GM12864 (cell line): ENCODE data around the gene EWSR1.
A peak's percentile ranks its signal among the peaks of the same experiment; 100 is the strongest.

Experiments used
- DNase-seq: peaks from one replicate; pipeline ENCODE4 v3.0.0-alpha.2; 2011; ENCODE audit warnings: low read depth
- H3K4me3 ChIP-seq: 2 replicates; pipeline ENCODE4 v1.5.1; 2011; ENCODE audit warnings: mild to moderate bottlenecking, low read depth, low read length, control low read depth
- CTCF ChIP-seq: IDR thresholded peaks from 2 replicates; pipeline ENCODE4 v1.5.1; 2011; ENCODE audit warnings: low read depth, mild to moderate bottlenecking, moderate library complexity, low read length, control low read depth, inconsistent platforms; ENCODE audit errors: missing control alignments

EWSR1 gene

GRCh38 chr22:29311464-29312217 is 43.6 kb downstream of the EWSR1 start:
- no peak for TF ChIP-seq CTCF
- H3K4me3 ChIP-seq = no peak overlapping the region
- DNase-seq = no peak

GRCh38 chr22:29312218-29313125 is 44.4 kb downstream of the EWSR1 start:
- no peak for DNase-seq
- no peak overlapping the region for H3K4me3 ChIP-seq
- TF ChIP-seq CTCF = no peak

- TF ChIP-seq CTCF = peak; percentile 63
- H3K4me3 ChIP-seq = no peak overlapping the region
- DNase-seq = no peak
Observed at GRCh38 chr22:29313126-29313575, 45.1 kb downstream of the EWSR1 start.

GRCh38 chr22:29313576-29314466 is 45.8 kb downstream of the EWSR1 start:
- TF ChIP-seq CTCF = no peak
- DNase-seq = no peak
- no peak overlapping the region for H3K4me3 ChIP-seq

- no peak for TF ChIP-seq CTCF
- no peak for DNase-seq
- no peak overlapping the region for H3K4me3 ChIP-seq
Observed at GRCh38 chr22:29314537-29315285, 46.6 kb downstream of the EWSR1 start.
